Calu3 (cell line): ENCODE data around the gene ANKRD16. TPM values are rescaled to one million over a fixed set of nuclear protein-coding genes. Genes with fewer than 3 reads are reported as not detected.
"Not testable (repeated sequence)": the region's sequence is repeated elsewhere in the genome, so short reads cannot be mapped to it uniquely, and the experiment has no call there.

Experiments
- BruUV-seq: library from RNA; stranded (reverse); fragments of 400-500 nt; replicated peaks from 2 replicates; lab custom pipeline; 2021; lab: Mats Ljungman, UMichigan
- CTCF ChIA-PET: fragments of 300-600 bp; sonication (Branson Sonifier 250); formaldehyde crosslinking; loops from one replicate; lab custom pipeline; 2022; ENCODE audit warnings: antibody characterized with exemption; lab: Charles Lee
- DNase-seq: peaks from one replicate; pipeline ENCODE4 v3.0.0; 2022
- H3K27ac Mint-ChIP-seq: one replicate; pipeline ENCODE4 v1.8.0; 2022; ENCODE audit warnings: mixed read lengths; ENCODE audit not compliant: unreplicated experiment
- H3K27me3 Mint-ChIP-seq: one replicate; pipeline ENCODE4 v1.8.0; 2022; ENCODE audit warnings: mixed read lengths; ENCODE audit not compliant: unreplicated experiment
- H3K36me3 Mint-ChIP-seq: one replicate; pipeline ENCODE4 v1.8.0; 2022; ENCODE audit warnings: mild to moderate bottlenecking, moderate library complexity, mixed read lengths; ENCODE audit not compliant: insufficient read depth, unreplicated experiment
- H3K4me1 Mint-ChIP-seq: one replicate; pipeline ENCODE4 v1.8.0; 2022; ENCODE audit warnings: mild to moderate bottlenecking, low read depth, mixed read lengths; ENCODE audit not compliant: unreplicated experiment
- H3K4me3 Mint-ChIP-seq: one replicate; pipeline ENCODE4 v1.8.0; 2022; ENCODE audit warnings: mild to moderate bottlenecking, low read depth, moderate library complexity, mixed read lengths; ENCODE audit not compliant: unreplicated experiment
- H3K9me3 Mint-ChIP-seq: one replicate; pipeline ENCODE4 v1.8.0; 2022; ENCODE audit warnings: low read depth, mixed read lengths; ENCODE audit not compliant: unreplicated experiment
- CTCF ChIP-seq: fragments of 200-600 bp; IDR thresholded peaks from one replicate; pipeline ENCODE4 v1.8.0; 2022; ENCODE audit warnings: antibody characterized with exemption; ENCODE audit not compliant: unreplicated experiment
- intact Hi-C: fragments of 100-400 bp; cut with micrococcal nuclease; formaldehyde crosslinking; loops from one replicate; pipeline ENCODE4 v1.10.0; 2022; ENCODE audit not compliant: unreplicated experiment
- total RNA-seq: library from RNA; stranded (reverse); gene quantifications from 2 replicates; pipeline ENCODE4 v1.2.3, GENCODE V29; 2022

The ANKRD16 gene
- total RNA-seq, 1 experiment from 2014 or later, result 8.7 TPM

- Mint-ChIP-seq H3K4me1 (no peaks in the 10 kb centered on the region), H3K27me3 (no peaks in the 10 kb centered on the region), H3K4me3 (no peak overlapping the region), H3K27ac (no peak overlapping the region), H3K9me3 (no peaks in the 10 kb centered on the region), H3K36me3 (no peaks in the 10 kb centered on the region)
- no peak for TF ChIP-seq CTCF
- intact Hi-C loops, result no loop called here
- no peak for DNase-seq
- CTCF ChIA-PET, result interaction anchor here (0.7 to 1.6 kb wide), 3 partner anchors 10 to 177 kb away, joined by 3 read pairs; no protein-coding TSS in a partner anchor
- BruUV-seq, result no TSS peak
Measured at GRCh38 chr10:5843686-5844344, 45.9 kb downstream of the ANKRD16 start.

DNA sequence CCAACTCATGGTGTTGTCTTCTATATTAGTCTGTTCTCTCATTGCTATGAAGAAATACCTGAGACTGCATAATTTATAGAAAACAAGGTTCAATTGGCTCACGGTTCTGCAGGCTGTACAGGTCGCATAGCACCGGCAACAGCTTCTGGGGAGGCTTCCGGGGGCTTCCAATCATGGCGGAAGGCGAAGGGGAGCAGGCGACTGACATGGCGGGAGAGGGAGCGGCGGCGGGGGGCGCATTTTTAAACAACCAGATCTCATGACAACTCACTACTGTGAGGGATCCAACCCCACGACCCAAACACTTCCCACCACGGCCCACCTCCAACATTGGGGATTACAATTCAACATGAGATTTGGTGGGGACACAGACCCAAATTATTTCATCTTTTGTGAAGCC is 47.7 kb downstream of the ANKRD16 start:
- no peaks in the 10 kb centered on the region for H3K27me3 Mint-ChIP-seq
- H3K27ac Mint-ChIP-seq, result no peak overlapping the region
- H3K36me3 Mint-ChIP-seq, result no peaks in the 10 kb centered on the region
- no peak overlapping the region for H3K4me3 Mint-ChIP-seq
- no peaks in the 10 kb centered on the region for H3K9me3 Mint-ChIP-seq
- intact Hi-C loops, result no loop called here
- CTCF ChIA-PET, result no interaction called here
- BruUV-seq, result no TSS peak
- no peaks in the 10 kb centered on the region for H3K4me1 Mint-ChIP-seq
- no peak for TF ChIP-seq CTCF
- DNase-seq, result no peak

- H3K27me3 Mint-ChIP-seq, result no peaks in the 10 kb centered on the region
- H3K9me3 Mint-ChIP-seq, result no peaks in the 10 kb centered on the region
- no TSS peak for BruUV-seq
- DNase-seq, result no peak
- H3K27ac Mint-ChIP-seq, result no peak overlapping the region
- no peak for TF ChIP-seq CTCF
- H3K36me3 Mint-ChIP-seq, result no peaks in the 10 kb centered on the region
- intact Hi-C loops, result no loop called here
- H3K4me3 Mint-ChIP-seq, result no peak overlapping the region
- CTCF ChIA-PET, result no interaction called here
- no peaks in the 10 kb centered on the region for H3K4me1 Mint-ChIP-seq
Measured at GRCh38 chr10:5840314-5841307, 49.1 kb downstream of the ANKRD16 start.

DNA sequence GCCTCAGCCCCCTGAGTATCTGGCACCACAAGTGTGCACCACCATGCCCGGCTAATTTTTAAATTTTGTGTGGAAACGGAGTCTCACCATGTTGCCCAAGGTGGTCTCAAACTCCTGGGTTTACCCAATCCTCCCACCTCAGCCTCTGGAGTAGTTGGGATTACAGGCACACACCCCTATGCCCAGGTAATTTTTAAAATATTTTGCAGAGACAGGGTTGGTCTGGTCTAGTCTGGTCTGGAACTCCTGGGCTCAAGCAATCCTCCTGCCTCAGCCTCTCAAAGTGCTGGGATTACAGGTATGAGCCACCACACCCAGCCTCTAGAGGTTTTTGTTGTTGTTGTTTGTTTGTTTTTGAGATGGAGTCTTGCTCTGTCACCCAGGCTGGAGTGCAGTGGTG is 53.5 kb downstream of the ANKRD16 start:
- CTCF ChIA-PET, DNase-seq, H3K4me1 Mint-ChIP-seq, H3K27ac Mint-ChIP-seq, BruUV-seq, H3K4me3 Mint-ChIP-seq, H3K36me3 Mint-ChIP-seq, H3K27me3 Mint-ChIP-seq, H3K9me3 Mint-ChIP-seq: not testable (repeated sequence)
- intact Hi-C loops, result loop anchor here (5.0 kb wide), 1 partner anchor 36 kb away; no protein-coding TSS in a partner anchor
